HFF-Myc (cell line): ENCODE data around the gene TADA2A.

Source experiments
- DNase-seq: peaks from one replicate; pipeline ENCODE4 v3.0.0-alpha.2; 2011; ENCODE audit warnings: low read depth; ENCODE audit errors: extremely low read depth
- H3K4me3 ChIP-seq: replicated peaks from 2 replicates; pipeline ENCODE4 v1.5.1; 2011; ENCODE audit warnings: low read depth, mild to moderate bottlenecking, control low read depth, low read length
- TF ChIP-seq, protein P1 (sequence below): IDR thresholded peaks from 2 replicates; pipeline ENCODE4 v1.5.1; 2012; ENCODE audit warnings: mild to moderate bottlenecking, low read depth, low read length, control low read depth; ENCODE audit errors: missing control alignments

TADA2A gene

DNA sequence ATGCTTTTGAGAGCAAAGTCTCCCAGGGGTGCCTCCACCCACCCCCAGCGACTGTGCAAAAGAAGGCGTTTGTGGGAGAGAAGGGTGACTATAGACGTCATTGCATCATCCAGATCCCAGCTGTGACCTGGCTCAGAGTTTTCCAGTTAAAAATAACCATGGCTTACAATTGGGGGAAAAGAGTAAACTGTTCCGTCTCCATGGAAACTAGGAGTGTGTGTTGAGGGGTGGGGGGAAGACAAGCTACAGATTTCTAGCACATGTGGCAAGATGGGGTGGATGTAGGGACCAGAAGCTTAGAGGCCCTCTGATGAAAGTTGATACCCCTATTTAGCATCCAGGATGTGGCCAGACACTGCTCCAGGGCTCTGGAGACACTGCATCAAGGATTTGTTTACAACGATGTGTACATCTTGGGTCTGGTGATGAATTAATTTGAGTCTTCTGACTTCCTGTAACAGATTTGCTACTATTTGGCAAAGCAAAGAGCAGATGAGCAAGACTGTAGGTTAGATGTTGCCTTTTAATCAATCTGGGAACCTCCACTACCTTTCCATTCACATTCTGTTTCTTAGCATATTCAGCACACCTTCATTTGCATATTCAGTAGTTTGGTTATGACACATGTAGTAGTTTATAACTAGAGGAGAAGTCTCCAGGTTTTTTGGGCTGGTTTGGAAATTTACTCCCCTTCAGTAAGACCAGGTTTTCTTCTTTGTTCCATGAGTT is 76.8 kb downstream of the TADA2A start:
- TF ChIP-seq, protein P1, sequence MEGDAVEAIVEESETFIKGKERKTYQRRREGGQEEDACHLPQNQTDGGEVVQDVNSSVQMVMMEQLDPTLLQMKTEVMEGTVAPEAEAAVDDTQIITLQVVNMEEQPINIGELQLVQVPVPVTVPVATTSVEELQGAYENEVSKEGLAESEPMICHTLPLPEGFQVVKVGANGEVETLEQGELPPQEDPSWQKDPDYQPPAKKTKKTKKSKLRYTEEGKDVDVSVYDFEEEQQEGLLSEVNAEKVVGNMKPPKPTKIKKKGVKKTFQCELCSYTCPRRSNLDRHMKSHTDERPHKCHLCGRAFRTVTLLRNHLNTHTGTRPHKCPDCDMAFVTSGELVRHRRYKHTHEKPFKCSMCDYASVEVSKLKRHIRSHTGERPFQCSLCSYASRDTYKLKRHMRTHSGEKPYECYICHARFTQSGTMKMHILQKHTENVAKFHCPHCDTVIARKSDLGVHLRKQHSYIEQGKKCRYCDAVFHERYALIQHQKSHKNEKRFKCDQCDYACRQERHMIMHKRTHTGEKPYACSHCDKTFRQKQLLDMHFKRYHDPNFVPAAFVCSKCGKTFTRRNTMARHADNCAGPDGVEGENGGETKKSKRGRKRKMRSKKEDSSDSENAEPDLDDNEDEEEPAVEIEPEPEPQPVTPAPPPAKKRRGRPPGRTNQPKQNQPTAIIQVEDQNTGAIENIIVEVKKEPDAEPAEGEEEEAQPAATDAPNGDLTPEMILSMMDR, result no peak
- peak; percentile 98 for DNase-seq
- no peak overlapping the region for H3K4me3 ChIP-seq

DNA sequence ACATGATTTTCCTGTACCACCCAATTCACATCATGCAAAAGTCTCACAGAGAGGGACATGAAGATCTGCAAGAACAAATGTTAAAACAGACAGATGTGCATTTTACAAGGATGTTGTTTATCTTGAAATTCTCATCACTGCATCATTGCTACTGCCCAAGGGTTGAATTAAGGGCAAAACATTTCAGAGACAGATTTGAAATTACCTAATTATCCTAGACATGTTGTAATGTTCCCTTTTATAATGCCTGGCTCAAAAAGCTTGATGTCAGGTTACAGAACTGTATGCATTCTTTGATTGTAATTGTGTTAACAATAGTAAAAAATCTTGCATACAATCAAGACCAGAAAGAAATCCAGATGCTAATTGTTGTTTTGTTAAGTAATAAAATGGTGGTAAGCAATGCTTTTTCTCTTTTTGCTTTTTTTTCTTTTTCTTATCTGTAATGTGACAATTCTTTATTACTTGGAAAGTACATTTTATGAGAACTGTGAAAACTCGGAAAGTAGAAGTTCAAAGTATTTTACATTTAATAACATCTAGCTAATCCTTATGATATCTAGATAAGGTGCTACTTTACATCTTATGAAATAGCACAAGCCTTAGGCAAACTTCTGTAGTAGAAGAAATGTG is 79.4 kb downstream of the TADA2A start:
- DNase-seq, result no peak
- TF ChIP-seq, protein P1, result no peak
- no peak overlapping the region for H3K4me3 ChIP-seq

DNA sequence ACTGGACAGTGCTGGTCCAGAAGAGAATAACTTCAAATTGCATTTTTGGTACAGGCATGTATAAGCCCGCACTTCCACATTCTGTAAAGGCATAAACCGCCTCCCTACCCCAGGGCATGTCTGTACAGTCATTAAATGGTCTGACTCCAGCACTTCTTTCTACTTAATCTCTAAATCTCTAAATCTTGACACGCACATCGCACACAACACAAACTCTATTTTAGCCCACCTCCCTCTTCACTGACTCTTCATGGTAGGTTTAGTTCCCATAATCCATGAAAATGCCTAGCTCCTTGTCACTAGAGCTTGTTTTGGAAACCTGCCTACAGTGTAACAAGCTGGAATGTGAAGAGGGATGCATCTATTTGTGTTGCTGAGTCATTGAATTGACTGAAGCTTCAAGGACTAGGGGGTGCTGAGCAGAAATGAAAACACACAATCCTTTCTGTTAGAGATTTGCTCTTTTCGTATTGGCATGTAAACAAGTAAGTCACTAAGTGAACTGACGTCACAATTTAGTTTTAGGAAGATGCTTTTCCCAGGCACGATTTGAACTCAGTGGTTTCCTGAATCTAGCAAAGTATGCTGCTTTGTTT is 81.4 kb downstream of the TADA2A start:
- peak overlapping the region; percentile 86 for H3K4me3 ChIP-seq
- DNase-seq, result peak; percentile 93
- TF ChIP-seq, protein P1, result no peak

DNA sequence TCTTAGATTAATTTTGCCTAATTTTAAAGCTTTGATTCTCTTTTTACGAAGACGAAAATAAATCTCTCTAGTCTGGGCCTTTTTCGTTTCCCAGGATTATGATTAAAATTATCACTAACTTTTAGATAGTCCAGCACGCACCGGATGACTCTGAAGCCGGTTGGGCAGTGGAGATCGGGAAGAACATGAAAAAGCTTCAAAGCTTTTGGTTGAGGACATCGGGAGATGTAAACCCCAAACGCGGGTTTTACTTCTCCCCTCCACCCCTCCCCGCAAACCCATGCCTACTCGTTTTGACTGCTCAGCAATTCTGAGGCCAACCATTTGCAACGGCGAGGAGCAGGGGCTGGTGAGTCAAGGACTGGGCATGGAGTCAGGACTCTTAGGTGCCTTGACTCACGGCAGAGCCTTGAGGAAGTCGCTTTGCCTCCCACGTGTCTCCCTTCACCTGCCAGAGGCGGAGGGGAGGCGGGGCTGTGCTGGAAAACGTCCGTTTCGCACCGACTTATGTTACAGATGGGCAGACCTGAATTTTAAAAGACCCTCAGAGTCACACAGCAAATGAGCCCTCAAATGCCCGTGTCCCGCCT is 82.0 kb downstream of the TADA2A start:
- peak overlapping the region; percentile 86 for H3K4me3 ChIP-seq
- DNase-seq, result no peak
- TF ChIP-seq, protein P1, result no peak

DNA sequence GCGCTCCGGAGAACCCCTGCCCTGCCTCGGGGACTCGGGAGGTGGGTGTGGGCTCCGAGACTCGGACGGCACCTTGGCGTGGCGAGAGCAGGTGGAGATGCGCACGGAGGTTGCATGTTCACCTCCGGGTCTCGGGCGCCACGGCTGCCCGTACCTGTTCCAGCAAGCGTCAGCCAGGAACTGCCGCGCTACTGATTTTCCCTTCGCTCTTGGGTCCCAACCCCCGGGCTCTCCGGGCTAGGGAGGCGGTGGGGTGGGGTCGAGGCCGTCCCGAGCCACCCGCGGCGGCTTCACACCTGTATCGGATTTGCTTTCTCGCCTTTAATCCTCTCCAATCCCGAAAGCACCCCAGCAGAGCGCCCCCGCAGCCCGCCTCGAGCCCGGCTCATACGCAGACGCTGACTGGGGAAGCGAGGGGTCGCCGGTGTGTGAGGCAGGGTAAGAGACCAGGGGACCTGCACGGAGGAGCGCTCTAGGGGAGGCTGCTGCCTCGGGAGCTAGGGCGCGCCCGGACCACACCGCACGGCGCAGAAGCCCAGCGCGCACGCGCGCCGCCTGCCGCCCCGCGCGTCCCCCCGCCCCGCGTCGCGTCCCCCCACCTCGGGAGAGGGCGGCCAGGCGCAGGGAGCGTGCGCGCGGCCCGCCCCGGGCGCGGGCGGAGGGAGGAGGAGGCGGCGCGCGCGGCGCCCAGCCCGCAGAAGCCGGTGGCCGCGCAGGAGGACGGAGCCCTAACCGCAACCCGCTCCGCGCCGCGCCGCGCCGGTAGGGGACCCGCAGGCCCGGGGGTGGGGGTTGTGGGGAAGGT is 82.7 kb downstream of the TADA2A start, which contains the start of gene DUSP14:
Gene DUSP14, plus strand, starts transcription at position 695 of the 805 bp plus-strand sequence. CDS start 22,382 bp downstream, outside the sequence.
- H3K4me3 ChIP-seq, result peak within 1 kb of the TSS; percentile 86
- TF ChIP-seq, protein P1, result no peak
- DNase-seq, result no peak

DNA sequence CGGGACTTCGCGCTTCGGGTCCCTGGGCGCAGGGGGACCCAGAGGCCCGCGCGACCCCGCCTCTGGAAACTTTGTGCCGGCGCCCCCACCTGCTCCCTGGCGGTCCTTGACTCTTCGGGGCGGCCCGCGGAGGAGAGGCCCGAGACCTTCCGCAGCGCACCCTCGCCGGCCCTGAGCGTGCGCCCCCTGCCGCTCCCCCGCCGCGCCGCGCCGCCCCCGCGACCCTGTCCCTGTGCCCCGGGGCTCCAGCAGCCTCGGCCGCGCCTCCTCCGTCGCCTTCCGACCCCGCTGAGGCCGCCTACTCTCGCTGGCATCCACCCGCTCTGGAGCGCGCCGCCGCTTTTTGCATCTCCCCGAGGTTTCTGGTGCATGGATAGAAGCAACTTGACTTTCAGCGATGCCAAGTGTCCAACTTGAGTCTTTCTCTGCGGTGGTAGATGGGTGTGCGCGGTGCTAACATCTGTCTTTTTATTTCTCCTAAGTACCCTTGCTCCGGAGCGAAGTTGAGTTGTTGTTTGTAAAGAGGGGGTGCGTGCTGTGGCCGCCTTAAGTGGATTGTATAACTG is 83.4 kb downstream of the TADA2A start:
- no peak for DNase-seq
- TF ChIP-seq, protein P1, result no peak
- peak overlapping the region; percentile 86 for H3K4me3 ChIP-seq
